ENCODE results near the gene AHNAK2.
A peak's percentile ranks its signal among the peaks of the same experiment; 100 is the strongest.

AHNAK2 gene

DNA sequence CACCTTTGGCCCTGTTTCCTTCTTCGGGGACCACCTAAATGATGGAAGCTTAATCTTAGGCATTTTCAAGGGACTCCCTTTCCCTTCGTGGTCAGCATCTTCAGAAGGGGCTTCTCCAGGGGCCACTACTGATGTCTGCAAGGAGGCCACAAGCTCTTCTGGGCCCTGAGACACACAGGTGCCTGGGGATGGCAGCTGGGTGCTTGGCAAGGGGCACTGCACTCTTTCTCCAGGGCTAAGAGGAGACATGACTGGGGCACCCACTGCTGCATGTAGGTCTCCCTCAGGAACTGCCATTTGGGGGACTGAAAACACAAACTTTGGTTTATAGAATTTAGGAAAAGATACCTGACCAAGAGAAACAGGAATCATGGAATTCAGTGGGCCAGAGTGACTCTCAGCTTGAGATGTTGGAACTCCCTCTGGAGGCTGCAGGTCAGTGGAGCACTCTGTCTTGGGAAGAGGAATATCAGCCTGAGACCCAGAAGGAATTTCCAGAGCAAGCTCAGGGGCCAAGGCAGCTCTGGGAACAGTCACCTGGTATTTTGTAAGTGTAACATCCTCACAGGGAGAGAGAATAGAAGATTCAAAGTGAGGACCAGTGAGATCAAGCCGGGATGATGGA, 37.5 kb downstream of the AHNAK2 start:
- no peak for DNase-seq

DNA sequence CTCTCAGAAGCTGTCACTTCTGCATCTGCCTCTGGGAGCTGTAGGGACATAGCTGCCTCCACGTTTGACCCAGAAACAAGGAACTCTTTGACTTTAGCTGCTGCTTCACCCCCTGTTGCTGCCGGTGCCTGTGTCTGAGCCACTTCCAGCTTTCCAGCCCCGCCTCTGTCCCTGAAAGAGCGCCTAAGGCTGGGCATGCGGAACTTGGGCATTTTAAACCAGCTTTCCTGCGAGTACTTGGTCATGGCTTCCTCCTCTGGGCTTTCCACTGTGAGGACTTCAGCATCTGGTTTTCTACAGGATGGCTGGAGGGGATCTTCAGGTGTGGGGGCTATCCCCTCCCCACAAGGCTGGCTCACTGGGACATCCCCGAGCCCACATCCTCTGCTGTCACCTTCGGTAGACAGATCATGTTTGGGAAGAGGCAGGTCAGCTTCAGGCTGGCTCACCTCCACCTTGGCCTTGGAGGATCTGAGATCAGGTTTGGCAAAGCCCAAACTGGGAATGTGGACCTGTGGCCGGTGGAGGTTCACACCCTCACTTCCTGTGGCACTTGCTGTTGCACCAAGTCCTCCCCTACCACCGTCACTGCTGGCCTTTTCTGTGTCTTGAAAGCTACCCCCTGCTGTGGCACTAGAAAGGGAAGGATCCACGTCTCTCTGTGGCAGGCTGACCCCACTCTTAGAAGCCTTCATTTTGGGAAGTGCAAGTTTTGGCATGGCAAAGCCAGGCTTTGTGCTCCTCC, 38.3 kb downstream of the AHNAK2 start:
- peak in 1 of 56 donors; percentile 9 for DNase-seq

DNA sequence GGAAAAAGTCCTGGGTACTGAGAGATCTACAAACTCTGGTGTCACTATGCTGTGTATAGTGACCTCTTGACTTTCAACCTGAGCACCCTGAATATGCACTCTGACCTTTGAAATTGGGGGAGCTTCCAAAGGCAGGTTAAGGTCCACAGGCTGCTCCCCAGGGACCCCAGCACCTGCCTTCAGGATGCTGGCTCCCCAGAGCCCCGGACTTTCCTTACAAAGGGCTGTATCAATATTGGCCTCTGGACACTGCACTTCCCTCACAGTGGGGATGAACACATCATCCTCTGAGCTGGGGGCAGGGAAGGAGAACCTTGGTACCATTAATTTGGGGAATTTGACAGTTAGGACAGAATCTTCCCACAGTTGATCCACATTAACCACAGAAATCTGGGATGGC, 39.2 kb downstream of the AHNAK2 start:
- no peak for DNase-seq

DNA sequence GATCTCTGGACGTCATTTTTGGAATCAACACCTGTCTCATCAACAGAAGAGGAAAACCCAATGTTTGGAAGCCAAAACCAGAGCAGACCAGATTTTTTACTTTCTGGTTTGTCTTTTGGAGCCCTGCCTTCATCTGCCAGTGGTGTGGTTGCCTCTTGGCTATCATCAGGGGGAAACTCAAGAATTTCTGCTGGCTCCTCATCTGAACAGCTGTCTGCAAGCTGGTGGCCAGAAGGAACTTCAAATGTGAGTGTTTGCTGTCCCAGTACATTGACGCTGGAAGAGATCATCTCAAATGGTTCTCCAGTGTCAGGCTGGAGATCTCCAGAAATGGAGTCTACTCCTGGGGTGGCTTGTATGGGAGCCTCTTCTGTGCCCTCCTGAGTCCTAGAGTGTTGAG, 39.7 kb downstream of the AHNAK2 start:
- DNase-seq: no peak

DNA sequence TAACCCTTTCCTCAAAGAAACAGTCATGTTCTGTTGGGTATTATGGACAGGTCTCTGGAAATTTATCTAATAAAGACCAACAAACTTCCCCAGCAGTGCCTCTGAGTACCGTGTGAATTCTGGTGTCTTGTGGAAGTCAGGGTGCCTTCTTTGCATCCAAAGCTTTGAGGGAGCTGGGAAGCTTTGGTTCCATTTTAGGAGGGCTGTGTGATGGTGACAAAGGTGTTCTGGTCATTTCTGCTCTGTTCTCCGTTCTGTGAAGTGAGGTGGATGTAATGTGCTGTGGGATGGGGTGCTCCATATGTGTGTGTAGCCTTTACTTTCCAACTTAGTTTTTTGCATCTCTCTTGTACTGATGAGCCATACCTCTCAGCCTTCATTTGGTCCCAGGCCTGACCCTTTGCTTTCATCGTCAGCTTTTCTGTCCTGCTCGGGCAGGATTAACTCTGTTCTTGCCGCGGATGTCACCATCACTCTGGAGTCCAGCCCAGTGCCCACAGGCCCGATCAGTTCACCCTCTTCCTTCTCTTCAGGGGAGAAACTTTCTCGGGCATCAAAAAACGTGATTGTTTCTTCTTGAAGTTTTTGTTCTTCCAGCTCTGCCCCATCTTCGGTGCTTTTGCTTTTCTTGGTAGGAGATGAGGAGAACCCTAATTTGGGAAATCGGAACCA, 40.3 kb downstream of the AHNAK2 start:
- no peak for DNase-seq

DNA sequence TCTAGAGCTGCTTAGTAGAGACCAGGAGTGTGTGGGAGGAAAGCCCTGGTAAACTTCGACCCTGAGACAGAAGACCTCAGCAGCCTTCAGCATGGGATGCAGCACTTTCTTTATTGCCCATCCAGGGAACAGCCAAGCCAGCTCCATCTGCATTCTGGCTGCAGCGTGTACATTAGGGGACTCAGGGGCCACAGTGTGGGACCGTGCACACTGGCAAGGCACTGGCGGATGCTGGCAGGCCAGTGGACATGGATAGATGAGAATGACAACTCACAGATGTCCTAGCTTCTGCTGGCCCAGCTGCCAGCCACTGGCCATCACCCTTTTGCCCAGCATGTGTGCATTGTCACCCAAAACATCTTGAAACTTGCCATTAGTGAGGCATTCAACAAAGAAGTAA, 41.0 kb downstream of the AHNAK2 start:
- no peak for DNase-seq

DNA sequence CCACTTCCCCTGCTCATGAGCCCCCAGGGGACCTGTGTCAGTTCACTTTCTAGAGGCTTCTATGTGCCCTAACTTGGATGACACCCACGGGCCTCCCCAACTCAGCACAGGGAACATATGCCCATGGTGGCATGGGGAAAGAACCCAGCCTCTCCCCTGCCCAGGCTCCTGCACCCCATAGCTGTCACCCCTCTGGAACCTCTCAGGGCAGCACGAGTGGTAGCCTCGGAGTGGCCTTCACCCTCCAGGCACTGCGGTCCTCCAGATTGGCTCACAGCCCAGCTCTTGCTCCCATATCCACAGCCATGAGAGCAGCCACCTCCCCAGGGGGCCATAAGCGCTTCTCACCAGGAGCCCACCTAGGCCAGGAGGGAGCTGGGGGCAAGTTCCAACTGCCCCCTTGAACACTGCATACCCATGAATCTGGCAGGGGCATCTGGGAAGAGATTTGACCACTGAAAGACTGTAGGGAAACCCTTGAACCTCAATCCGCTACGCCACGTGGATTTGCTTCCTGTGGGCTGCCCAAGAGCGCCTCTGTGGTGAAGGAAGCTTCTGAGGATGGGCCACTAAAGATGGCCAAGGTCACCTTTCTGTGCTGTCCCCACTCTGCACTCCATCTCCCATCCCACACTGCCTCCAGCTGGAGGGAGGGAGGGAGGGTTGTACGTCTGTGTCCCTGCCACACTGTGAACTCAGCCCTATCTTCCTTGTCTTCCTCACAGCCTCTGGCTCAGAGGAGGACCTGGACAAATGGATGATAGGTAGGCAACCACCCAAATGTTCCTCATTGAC, 41.6 kb downstream of the AHNAK2 start:
- no peak for DNase-seq

DNA sequence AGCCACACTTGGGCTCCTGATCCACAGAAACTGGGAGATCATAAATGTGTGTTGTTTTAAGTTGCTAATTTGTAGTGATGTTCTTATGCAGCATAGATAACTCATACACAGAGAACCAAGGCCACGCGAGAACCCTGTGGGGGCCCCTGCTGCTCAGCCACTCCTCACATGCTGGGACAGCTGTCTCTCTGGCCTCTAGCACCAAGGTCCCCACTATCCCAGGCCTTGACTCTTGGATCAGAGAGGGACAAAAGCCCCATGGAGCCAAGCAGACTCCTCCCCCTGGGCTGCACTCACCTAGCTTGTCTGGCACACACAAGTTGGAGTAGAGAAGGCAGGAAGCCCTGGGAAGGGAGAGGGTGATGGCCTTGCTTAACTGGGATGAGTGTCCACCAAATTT, 42.2 kb downstream of the AHNAK2 start:
- no peak for DNase-seq

DNA sequence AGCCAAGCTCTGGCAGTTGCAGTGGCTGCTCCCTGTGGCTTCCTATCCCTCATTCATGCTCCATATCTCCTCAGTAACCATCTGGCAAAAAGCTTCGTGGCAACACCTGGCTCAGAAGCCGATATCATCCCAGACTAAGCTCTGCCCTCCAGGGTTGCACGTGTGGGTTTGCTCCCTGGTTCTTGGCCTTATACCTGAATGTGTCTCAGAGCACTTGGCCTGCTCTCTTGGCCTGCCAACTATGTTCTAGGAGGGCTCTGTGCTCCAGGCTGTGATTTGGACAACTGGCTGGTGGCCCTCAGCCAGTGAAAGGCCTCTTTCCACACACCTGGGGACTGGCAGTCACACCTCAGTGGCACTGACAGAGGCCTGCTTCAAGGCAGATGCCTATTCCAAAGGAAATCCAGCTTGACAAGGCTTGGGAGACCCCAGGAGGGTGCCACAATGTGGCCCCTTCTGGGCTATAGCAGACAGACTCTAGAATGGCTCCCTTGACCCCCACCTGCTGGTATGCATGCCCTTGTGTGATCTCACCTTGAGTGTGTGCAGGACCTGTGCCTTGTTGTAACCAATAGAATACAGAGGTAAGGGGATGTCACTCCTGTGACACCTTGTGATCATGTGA, 43.0 kb downstream of the AHNAK2 start:
- DNase-seq: no peak

DNA sequence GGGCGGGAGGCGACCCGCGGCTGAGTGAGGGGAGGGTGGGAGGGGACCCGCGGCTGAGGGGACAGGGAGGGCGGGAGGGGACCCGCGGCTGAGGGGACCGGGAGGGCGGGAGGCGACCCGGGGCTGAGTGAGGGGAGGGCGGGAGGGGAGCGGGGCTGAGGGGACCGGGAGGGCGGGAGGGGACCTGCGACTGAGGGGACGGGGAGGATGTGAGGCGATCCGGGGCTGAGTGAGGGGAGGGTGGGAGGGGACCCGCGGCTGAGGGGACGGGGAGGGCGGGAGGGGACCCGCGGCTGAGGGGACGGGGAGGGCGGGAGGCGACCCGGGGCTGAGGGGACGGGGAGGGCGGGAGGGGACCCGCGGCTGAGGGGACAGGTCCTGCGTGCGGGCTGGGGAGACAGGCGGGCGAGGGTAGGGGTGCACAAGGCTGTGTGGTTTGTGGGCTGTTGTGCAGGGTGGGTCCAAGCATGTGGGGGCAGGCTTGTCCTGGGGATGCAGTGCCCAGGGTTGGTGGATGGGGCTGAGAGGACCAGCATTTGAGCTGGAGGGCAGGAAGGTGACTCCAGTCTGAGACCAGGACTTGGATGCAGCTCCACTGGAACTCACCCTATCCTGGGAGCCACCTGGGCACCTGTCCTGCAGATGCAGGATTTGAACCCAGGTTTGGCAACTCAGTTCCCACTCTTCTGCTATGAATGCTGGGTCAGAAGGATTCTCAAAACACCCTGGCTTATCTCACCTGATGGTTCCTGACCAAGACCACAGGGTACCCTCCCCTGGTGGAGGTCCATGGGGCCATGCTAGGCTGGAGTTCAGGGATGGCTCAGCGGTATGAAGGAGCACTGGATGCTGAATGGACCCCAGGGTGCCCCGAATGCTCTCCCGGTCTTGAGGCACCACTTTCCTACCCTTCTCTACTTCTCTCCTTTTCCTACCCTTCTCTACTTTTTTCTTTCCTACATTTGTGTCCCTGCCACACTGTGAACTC, 44.1 kb downstream of the AHNAK2 start:
- peak in 1 of 56 donors; percentile 75 for DNase-seq

DNA sequence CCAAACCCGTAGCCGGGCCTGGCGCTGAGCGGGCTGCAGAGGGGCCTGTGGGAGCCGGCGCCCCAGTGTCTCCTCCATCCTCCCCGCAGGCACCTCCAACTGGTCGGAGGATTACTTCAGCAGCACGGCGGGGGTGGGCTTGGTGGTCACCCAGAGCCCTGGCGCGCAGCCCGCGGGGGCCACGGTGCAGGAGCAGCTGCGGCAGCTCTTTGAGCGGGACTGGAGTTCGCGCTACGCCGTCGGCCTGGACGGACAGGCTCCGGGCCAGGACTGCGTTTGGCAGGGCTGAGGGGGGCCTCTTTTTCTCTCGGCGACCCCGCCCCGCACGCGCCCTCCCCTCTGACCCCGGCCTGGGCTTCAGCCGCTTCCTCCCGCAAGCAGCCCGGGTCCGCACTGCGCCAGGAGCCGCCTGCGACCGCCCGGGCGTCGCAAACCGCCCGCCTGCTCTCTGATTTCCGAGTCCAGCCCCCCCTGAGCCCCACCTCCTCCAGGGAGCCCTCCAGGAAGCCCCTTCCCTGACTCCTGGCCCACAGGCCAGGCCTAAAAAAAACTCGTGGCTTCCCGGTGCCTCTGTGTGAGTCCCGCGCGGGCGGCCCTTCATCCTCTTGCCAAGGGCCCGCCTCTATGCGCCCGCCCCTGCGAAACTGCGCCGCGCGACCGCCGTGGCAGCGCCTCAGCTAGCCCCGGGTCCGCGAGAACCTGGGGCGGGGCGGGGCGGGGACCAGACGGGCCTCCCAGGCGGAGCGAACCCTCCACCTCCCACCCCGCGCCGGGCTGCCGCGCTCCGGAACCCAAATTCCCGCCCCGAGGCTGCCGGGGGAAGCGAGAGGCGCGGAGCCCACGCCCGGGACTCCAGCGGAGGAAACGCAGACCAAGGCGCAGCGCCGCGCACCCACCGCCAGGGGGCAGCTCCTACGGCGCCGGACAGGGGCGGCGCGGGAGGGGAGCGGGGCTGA, 45.2 kb downstream of the AHNAK2 start:
- DNase-seq: peak in 42 of 56 donors; percentile 8 to 86 (median 55)

DNA sequence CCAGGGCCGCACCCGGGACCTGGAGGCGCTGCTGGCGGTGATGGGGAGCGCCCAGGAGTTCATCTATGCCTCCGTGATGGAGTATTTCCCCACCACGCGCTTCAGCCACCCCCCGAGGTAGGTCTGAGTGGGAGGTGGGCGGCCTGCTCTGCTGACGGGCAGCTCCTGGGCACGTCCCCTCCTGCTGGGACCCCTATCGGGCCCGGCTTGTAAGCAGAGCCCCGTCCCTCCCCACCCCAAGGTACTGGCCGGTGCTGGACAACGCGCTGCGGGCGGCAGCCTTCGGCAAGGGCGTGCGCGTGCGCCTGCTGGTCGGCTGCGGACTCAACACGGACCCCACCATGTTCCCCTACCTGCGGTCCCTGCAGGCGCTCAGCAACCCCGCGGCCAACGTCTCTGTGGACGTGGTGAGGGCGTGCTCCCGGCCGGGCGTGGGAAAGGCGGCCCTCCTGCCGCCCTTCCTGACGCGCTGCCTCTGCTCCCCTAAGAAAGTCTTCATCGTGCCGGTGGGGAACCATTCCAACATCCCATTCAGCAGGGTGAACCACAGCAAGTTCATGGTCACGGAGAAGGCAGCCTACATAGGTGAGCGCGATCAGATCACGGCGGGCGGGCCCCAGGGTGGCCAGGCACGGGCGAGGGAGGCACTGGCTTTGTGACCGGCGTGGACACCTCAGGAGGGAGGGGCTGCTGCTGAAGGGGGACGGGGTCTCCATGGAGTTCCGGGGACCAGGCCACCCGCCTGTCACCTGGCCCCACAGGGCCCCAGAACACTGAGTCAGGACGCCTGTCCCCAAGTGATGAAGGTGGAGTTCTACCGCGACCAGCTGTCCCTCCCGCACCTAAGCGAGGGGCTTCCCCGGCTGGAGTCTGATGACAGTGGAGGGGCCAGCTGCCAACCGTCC, 46.2 kb downstream of the AHNAK2 start:
- no peak for DNase-seq

DNA sequence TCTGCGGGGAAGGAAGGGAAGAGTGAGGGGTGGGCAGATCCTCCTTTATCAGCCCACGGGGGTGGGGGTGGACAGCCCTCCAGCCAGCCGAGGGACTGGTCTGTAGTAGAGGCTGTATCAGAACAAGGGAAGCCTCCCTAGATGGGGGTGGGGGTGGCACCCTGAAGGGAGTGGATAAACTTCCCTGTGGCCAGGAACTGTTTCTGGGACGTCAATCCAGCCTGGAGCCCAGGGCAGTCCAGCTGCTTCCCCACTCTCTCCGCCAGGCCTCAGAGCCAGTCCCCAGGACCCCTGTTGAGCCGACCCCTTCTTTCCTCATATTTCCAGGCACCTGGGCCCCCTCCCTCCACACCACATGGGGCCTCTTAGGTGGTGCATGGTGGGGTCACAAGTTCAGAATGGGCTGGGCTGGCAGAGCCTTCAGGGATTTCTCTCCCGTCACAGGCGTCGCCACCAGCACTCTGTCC, 46.8 kb downstream of the AHNAK2 start:
- no peak for DNase-seq

DNA sequence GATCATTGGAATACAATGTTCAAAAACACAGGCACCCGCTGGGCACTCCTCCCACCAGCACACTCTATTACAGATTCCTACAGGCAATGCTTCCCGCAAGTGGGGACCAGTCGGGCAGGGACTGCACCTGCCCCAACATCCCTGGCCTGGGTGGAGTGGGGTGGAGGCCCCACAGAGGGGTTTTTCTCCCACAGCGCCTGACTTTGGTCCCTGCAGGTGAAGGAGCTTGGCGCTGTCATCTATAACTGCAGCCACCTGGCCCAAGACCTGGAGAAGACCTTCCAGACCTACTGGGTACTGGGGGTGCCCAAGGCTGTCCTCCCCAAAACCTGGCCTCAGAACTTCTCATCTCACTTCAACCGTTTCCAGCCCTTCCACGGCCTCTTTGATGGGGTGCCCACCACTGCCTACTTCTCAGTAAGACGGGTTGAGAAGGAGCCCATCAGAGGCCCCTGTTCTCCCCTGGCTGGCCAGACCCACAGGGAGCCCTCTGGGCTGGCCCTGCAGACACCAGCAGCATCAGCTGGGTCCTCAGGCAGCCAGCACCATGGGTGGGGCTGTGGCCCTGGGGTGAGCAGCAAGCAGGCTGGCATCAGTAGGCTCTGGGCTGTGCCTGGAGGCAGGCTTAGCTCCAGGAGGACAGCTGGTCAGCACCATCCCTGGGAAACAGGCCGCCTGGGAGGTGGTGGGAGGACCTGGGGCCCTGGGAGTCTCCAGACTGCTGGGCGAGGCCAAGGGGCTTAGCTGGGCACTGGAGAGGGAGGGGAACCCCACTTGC, 47.5 kb downstream of the AHNAK2 start:
- no peak for DNase-seq

DNA sequence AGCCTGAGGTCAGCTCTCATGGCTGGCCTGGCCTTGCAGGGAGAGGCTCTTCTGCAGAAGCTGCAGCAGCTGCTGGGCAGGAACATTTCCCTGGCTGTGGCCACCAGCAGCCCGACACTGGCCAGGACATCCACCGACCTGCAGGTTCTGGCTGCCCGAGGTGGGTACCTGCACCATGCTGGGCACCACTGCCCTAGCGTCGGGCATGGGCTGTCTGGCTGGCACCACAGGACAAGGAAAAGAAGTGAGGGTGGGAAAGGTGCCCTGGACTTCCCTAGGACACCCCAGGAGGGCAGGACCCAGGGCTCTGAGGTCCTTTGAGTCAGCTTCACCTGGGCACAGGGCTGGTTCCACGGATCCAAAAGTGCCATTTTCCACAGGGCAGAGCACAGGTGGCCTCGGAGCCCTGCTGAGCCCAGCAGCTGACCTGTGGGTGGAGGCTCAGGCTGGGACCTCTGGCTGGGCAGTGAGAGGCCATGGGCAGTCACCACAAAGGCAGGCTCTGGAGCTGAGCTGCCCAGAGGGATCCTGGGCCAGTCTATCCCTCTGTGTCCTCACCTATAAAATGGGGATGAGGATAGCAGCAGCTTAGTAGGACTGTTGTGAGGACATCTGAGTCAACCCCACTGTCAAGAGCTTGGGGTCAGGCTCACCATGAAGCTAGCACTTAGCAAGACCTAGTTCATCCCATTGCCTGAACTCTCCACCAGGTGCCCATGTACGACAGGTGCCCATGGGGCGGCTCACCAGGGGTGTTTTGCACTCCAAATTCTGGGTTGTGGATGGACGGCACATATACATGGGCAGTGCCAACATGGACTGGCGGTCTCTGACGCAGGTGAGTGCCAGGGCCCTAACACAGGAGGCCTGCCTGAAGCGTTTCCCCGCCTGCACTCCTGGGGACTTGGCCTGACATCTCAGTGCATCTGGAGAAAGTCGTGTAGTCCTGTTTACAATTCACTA, 48.6 kb downstream of the AHNAK2 start:
- no peak for DNase-seq

All from amygdala (tissue), 56 donors.